D721Med (cell line): ENCODE measurements around the gene TPD52L2.

ENCODE experiments used
- DNase-seq: peaks from one replicate; pipeline ENCODE4 v3.0.0; 2011; ENCODE audit warnings: low spot score; ENCODE audit not compliant: insufficient read length
- FAIRE-seq: peaks from 2 replicates; lab custom pipeline; 2011; peaks lifted over from hg19 to GRCh38; lab: Jason Lieb, UNC
- CTCF ChIP-seq: IDR thresholded peaks from 2 replicates; pipeline ENCODE4 v1.5.1; 2012; ENCODE audit warnings: mild to moderate bottlenecking, control low read depth; ENCODE audit not compliant: insufficient read depth; ENCODE audit errors: missing control alignments

TPD52L2 gene

GRCh38 chr20:63825331-63826118, 39.5 kb upstream of the TPD52L2 start:
- DNase-seq, result no peak
- no peak for TF ChIP-seq CTCF
- FAIRE-seq, result no peak

GRCh38 chr20:63826753-63827152, 38.3 kb upstream of the TPD52L2 start:
- DNase-seq (no peak), FAIRE-seq (no peak)
- no peak for TF ChIP-seq CTCF

GRCh38 chr20:63828124-63828523, 36.9 kb upstream of the TPD52L2 start:
- no peak for FAIRE-seq

GRCh38 chr20:63828545-63828944, 36.5 kb upstream of the TPD52L2 start:
- no peak for FAIRE-seq
- TF ChIP-seq CTCF, result no peak
- no peak for DNase-seq

More at GRCh38 chr20:63828124-63828523, 36.9 kb upstream of the TPD52L2 start:
- no peak for TF ChIP-seq CTCF
- DNase-seq, result no peak

- no peak for TF ChIP-seq CTCF
- FAIRE-seq, result no peak
- no peak for DNase-seq
Observed at GRCh38 chr20:63828951-63829350, 36.1 kb upstream of the TPD52L2 start.

GRCh38 chr20:63829603-63829944, 35.5 kb upstream of the TPD52L2 start:
- FAIRE-seq, result no peak
- no peak for TF ChIP-seq CTCF
- no peak for DNase-seq

- no peak for FAIRE-seq
- DNase-seq, result no peak
- no peak for TF ChIP-seq CTCF
Observed at GRCh38 chr20:63829945-63830835, 34.9 kb upstream of the TPD52L2 start.
